DMS153 (cell line): ENCODE data around the gene REEP1.

Experiments used
- DNase-seq: peaks from one replicate; lab custom pipeline; 2025; lab: John Stamatoyannopoulos, UW

Gene REEP1, protein sequence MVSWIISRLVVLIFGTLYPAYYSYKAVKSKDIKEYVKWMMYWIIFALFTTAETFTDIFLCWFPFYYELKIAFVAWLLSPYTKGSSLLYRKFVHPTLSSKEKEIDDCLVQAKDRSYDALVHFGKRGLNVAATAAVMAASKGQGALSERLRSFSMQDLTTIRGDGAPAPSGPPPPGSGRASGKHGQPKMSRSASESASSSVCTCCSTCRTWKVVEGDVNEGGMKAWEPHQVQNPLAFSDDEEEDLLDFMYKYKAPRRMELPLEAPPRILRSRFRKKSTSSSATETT

DNA sequence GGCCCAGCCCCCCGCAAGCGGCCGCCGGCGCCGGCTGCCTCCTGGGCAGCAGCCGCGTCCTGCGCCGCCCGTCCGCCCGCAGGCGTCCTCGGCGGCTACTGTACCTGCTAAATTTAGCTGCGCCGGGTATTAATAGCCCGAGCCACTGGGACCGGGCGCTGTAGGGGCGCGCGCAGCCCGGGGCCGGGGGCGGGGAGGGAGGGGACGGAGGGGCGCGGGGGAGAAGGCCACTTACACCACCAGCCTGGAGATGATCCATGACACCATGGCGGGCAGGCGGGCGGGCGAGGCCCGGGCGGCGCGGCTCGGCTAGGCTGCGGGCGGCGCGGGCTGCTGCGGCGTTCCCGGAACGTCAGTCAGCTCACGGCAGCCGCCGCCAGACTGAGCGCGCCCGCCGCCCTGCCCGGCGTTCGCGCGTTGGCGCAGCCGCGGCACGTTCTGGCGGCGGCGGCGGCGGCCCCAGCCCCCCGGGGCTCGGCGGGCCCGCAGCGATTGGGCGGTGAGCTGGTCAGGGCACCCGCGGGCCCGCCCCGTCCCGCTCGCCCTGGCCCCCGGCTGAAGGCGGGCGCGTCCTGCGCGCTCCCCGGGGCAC, at the start of gene REEP1:
REEP1 (minus strand) TSS at position 383 of the 592 bp plus-strand sequence; CDS start at position 267, 116 bp downstream.
- DNase-seq, result no peak

DNA sequence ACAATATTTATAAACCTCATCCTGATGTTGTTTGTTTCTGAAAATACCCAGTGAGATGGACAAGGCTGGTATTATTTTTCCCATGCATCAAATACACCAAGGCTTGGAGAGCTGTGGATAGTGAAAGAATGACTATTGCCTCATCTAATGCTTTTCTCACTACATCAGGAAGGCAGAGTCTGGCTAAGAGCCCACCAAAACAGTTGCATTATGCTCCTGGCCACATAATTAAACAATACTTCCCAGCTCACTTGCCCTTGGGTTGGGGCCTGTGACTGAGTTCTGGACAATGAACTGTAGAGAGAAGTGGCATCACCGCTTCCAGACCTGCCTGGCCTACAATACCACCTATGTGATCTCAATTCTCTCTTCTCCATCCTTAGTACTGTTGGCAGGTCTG, 46.4 kb upstream of the REEP1 start:
- DNase-seq, result no peak

DNA sequence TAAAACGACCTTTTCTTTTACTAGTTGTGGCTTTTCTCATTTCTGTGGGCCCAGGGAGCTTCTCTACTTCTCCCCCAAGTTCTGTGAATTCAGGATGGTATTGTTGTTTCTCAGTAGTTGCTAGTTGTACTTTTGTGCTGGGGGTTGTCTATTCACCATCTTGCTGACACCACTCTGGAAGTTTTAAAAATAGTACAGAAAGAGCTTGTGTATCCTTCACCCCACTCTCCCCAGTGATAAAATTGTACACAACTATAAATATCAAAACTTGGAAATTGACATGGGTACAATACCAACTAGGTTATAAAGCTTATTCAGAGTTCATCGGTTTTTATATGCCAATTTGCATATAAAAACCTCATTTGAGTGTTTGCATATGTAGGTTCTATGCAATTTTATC, 45.3 kb upstream of the REEP1 start:
- DNase-seq, result no peak

DNA sequence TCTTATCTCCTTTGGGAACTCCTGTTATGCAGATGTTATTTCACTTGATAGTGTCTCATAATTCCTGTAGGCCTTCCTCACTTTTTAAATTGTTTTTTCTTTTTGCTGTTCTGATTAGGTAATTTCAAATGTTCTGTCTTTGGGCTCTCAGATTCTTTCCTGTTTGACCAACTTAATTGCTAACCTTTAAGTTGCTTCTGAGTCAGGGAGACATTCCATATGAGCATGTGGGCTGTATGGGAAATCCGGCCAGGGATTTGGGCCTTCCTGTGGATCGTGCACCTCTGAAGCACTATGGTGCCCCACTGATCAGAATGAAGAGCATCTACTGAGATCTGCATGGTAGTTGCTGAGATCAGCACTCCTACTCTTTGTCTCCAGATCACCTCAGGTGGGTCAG, 44.7 kb upstream of the REEP1 start:
- DNase-seq, result no peak

DNA sequence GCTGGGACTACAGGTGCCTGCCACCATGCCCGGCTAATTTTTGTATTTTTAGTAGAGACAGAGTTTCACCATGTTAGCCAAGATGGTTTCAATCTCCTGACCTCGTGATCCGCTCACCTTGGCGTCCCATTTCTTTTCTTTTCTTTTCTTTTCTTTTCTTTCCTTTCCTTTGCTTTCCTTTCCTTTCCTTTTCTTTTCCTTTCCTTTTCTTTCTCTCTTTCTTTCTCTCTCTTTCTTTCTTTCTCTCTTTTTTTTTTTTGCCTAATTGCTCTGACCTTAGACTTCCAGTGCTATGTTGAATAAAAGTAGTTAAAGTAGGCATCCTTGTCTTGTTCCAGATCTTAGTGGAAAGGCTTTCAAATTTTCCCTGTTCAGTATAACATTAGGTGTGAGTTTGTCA, 41.0 kb upstream of the REEP1 start:
- no peak for DNase-seq

DNA sequence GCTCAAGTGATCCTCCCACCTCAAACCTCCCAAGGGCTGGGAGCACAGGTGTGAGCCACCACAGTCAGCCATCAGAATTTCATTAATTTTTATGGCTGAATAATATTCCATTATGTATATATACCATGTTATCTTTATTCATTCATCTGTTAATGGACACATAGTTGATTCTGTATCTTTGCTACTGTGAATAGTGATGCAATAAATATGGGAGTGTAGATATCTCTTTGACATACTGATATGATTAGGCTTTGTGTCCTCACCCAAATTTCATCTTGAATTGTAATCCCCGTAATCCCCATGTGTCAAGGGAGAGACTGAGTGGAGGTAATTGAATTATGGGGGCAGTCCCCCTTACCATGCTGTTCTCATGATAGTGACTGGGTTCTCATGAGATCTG, 38.2 kb upstream of the REEP1 start:
- no peak for DNase-seq

DNA sequence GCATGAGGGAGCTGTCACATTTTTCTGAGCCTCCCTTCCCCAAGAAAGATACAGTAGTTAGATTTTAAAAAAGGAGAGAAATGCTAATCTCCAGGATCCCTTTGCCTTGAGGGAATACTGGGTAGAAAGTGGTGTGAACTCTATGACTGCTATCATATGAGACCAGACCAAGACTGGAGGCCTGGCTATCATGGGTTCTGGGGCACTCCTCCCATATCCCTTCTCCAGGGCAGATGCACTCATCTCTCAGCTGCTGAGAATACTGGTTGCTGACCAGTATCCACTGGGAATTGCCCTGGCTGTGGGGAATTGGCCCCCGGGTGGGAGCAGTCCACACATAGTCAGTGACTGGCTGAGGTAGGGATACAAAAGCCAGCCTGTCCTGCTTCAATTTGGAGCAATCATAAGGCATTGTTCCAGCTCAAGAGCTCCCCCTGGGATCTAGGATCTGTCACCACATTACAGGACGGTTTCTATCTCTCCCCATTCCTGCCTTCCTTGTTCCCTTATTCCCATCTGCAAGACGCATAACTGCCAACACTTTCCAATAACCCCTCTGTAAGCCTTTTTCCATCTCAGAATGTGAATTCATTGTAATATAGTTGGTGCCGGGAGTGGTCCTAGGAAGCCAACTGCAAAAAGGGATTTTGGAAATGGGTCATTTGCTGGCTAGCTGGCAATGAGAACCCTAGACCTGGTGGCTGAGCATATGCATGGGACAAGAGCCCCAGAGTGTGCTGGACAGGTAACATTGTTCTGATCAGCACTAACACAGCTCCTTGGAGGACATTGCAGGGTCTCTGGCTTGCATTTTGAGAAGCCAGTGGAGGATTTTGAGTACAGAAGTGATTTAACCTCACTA, 35.4 kb upstream of the REEP1 start:
- no peak for DNase-seq

DNA sequence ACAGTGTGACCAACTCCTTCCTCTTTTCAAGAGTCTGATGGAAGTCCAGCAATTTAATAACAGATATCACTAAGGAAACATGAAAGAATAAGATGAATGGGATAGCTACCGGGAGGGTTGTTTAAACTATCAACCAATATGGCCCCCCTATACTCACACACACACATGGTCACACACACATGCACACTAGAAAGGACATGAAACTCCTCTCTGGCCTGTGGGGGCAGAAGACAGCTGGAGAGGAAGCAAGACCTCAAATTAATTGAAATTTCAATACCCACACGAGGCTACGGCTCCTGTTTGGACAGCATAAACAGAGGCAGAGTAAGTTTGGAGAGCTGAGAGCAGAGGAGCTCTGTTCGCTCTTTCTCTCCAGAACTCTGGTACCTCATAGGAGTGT, 34.7 kb upstream of the REEP1 start:
- no peak for DNase-seq

DNA sequence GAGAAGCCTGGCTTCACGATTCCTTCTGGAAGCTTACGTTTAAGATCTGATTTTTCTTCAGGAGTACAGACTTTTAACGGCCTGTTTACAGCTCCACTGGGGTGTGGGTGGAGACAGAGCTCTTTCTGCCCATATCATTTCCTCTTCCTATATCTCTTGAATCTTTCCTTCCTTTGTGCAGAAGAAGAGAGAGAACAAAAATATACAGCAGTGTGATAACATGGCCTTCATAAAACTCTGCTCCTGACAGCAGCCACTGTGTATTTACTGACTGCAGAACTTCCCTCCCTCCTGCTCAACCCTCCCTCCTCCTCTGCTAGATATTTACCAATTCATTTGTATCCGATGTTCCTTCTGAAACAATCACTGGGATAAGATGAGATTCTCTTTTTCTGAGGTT, 34.1 kb upstream of the REEP1 start:
- no peak for DNase-seq

DNA sequence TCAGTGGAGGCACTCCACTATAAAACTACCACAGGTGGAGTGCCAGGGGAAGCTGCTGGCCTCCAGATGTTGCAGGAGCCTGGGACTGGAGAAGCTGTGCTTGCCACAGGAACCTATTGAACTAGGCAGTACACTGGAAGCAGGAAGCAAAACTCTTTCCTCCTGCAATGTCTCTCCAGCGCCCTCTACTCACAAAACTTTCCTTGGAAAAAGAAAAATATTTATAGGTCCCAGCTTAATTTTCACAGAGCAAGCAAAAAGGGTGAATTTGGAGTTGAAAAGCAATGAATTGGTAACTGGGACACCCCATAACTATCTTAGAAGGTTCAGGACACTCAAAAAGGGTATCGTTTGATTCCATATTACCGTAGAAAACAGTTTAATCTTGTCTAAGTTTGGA, 33.2 kb upstream of the REEP1 start:
- DNase-seq, result no peak

DNA sequence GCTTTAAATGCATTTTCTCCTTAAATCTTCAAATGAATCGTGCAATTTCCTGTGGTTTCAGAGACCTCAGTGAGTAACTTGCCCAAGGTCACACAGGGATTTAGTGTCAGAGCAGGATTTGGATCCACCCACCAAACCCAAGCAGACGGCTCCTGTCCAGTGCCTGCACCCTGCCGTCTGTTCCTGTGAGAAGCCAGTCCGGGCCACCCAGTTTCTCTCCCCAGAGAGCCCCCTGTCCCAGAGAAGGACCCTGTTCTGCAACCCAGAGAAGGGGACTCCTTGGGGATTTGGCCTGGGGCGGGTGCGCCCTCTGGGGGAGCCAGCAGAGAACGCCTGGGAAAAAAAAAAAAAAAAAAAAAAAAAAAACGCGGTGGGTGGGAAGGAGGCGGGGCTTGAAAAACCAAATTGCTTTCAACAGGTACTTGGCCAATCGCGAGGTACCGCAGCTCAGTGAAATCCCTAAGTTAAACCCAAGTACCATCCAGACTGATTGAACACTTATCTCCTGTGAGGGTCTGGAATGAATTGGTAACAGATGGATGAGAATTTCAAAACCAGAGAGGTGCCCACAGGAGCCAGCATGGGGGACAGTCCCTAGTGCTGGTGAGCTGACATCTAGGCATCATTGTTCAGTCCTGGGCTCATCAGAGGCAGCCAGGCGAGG, 30.9 kb upstream of the REEP1 start:
- DNase-seq, result no peak

DNA sequence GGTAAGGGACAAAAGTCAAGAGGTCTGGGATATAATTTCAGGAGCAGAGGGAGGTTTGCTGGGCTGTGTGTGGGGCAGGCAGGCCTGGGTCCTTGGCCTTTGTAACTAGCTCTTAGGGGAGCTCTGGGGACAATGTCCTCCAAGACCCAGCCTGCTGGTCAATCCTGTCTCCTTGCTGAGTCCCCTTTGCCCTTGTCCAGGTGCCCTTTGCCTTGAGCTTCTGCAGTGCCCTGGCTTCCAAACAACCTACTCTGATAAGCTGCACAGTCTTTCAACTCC, 30.0 kb upstream of the REEP1 start:
- no peak for DNase-seq

DNA sequence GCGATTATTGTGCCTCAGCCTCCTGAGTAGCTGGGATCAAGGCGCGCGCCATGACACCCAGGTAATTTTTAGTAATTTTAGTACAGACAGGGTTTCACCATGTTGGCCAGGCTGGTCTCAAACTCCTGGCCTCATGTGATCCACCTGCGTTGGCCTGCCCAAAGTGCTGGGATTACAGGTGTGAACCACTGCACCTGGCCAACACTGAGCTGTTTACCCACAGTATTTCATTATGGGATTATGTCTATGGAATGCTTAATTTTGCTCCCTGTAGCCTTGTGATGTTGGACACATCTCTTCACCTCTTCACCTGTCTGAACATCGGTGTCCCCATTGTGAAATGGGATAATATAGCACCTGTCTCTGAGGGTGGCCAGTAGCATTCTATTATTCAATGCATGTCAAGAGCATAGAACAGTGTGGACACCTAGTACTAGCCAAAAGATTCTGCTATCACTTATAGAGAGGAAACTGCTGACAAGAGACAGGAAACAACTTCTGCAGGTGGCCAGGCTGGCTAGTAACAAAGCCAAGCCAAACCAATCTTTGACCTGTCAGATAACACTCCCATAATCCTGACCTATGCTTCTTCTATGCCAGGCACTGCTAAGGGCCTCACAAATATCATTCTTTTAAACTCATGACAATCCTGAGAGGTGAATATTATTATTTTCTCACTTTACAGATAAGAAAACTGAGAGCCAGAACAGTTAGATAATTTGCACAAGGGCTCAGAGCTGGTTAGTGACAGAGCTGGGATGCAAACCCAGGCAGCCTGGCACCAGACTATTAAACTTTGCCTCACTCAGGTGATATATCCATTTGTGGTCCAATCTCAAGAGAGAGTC, 29.4 kb upstream of the REEP1 start:
- DNase-seq, result no peak

DNA sequence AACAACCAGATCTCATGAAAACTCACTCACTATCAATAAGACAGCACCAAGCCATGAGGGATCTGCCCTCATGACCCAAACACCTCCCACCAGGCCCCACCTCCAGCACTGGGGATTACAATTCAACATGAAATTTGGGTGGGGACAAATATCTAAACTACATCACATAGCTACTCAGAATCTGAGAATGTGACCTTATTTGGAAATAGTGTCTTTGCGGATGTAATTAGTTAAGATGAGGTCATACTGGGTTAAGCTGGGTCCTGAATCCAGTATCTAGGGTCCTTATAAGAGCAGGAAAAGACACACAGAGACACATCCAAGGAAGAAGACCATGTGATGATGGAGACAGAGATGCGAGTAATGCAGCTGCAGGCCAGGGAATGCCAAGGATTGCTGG, 27.5 kb upstream of the REEP1 start:
- no peak for DNase-seq

DNA sequence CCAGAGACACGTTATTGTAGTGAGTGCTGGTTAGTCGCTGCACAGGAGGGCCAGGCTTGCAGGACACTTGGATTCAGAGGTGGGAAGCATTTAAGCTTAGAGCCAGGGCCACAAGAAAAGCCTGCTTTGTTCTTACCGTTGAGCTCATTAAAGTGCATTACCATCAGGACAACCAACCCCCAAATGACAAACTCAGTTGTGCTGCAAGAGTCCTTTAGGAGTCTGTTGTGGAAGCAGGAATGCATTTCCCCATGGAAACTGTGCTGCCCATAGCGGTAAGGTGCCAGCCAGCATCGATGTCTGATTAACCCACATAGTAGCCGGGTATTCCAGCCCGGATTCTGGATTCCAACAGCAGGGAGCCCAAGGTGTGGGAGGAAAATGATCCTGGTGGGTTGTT, 23.4 kb upstream of the REEP1 start:
- DNase-seq, result no peak

DNA sequence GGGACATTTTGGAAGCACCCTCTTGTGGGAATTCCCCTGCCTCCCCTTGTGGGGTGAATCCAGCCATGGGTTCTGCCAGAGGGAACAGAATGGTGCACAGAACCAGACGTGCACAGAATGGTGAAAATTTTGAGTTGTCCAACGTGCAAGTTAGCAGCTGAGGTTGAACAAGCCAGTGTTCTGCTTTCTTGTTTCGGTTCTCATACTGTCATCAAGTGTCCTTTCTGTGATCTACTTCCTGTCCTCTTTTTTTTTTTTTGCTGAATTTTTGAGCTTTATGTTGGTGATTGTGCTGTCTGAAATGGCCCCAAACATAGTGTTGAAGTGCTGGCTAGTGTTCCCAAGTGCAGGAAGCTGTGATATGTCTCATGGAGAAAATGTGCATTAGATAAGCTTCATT, 21.5 kb upstream of the REEP1 start:
- no peak for DNase-seq

DNA sequence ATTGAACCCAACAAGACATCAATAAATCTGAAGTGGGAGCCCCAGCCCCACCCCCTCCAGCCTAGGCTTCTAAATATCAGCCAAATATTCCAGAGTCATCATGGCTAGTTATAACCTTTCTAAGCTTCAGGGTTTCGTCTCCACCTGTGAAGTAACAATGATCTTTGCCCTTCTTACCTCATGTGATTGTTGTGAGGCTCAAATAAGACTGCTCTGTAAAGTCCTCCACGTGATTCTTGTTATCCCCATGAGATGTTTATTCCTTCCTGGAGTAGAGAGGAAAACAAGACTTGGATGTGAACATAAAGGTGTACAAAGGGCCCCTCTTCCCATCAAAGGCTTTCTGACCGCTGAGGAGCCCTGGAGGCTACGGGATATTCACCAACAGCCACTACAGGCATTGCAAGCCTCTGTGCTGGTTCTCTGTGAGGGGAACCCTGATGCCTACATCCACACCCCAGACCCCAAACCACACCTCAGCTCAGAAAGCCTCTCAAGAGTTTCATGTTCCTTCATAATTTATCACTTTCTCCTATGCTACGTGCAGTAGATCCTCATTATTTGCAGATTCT, 20.1 kb upstream of the REEP1 start:
- DNase-seq, result no peak

DNA sequence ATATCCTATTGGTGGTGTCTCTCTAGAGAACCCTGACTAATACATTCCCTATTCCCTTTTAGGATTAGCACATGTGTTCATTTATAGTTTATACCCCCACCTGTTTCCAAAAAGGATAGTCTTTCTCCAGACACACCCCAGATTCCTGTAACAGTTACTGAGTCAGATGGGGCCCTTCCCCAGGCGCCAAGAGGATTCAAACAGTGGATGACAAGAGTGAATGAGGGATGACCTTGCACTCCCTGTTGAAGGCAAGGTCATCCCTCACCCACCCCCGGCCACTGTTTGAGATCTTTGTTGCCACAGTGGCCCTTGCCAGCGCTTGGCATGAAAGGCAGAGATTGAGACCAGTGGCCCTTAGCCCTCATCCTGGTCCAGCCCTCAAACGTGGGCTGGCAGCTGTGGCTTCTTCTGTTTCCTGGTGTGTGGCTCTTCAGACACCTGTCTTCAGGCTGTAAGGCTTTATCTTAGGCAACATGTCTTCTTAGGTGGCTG, 15.3 kb upstream of the REEP1 start:
- DNase-seq, result no peak

DNA sequence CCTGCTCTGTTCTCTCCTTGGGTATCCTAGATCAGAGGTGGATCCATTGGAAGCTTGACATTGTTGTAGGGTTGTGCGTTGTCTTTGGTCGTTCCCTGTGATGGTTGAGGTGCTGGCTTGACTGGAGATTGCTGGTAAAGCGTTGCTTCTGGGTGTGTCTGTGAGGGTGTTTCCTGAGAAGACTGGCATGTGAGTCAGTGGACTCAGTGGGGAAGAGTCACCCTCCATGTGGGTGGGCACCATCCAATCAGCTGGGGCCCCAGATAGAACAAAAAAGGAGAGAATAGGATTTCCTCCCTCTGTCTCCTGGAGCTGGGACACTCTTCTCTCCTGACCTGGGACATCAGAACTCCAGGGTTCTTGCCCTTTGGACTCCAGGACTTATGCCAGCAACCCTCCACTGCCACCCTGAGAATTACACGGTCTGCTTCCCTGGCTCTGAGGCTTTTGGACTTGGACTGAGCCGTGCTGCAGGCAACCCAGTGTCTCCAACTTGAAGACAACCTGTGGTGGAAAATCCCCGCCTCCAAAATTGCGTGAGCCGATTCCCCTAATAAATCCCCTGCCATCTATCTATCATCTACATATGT, 14.8 kb upstream of the REEP1 start:
- DNase-seq, result no peak

DNA sequence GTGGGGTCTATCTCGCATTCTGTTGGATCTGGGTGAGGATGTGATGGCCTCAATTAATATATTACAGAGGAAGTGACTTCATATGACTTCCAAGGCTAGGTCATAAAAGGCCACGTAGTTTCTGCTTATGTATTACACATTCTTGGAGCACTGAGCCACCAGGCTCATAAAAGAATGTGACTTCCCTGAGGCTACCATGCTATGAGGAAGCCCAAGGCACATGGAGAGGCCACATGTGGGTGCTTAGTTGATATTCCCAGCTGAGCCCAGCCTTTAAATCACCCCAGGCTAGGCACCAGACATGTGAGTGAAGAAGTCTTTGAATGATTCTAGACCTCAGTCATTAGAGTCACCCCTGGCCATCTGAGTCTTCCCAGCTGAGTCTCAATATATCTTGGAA, 13.3 kb upstream of the REEP1 start:
- no peak for DNase-seq

DNA sequence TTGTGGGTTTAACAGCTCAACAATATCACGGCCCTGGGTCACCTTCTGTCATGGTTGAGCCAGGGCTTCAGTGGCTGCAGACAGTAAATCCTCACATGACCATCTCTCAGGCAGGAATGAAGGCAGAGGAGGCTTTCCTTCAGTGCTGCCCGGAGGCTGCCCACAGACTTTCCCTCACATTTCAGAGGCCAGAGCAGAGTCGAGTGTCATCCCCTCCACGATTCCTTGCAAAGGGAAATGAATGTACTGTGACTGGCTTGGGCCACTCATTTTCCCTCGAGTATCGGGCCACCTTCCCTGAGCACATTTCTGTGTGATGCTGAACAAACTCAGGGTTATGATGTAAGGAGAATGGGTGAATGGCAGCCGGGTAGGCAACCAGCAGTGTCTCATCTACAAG, 10.0 kb upstream of the REEP1 start:
- no peak for DNase-seq
